ENCODE data around the gene IL33. TPM values are rescaled to one million over a fixed set of nuclear protein-coding genes. Genes with fewer than 3 reads are reported as not detected.

The IL33 gene
- polyA plus RNA-seq, 1 donor from 2014 or later, result not detected

DNA sequence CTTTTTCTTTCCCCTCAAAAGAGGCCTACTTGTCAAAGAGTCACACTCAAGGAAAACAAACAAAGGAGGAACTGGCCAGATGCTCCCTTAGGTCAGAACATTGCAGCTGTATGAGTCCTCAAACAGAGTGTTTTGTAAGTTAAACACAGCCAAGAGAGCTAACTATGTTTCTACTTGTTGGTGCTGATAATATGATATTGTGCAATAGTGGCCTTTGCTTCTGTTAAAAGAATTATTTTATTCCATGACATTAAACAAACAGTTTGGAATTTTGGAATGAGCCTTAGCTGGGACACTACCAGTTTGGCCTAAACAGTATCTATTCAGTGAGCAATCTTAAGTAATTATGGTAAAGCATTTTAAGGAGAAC, 56.6 kb downstream of the IL33 start:
- H3K9ac ChIP-seq (ENCODE audit: low read length), result no peak overlapping the region
- no peaks in the 10 kb centered on the region for H3K79me2 ChIP-seq (replicated peaks; ENCODE audit: insufficient read depth, low read length)
- no peak overlapping the region for H3K4me2 ChIP-seq (ENCODE audit: low read length)
- H4K20me1 ChIP-seq (ENCODE audit: insufficient read depth), result no peaks in the 10 kb centered on the region
- no peaks in the 10 kb centered on the region for H3K9me3 ChIP-seq (ENCODE audit: low read length)
- no peaks in the 10 kb centered on the region for H3K27me3 ChIP-seq (ENCODE audit: insufficient read depth, low read depth, low read length)
- no peak overlapping the region for H3K27ac ChIP-seq (ENCODE audit: low read length)
- TF ChIP-seq EP300 (conservative IDR thresholded peaks at IDR 0.05; ENCODE audit: poor library complexity, severe bottlenecking) (no peak), RAD21 (conservative IDR thresholded peaks at IDR 0.05) (no peak), MXI1 (conservative IDR thresholded peaks at IDR 0.05; ENCODE audit: poor library complexity, severe bottlenecking) (no peak), EZH2 (IDR thresholded peaks at IDR 0.05; ENCODE audit: borderline replicate concordance, insufficient read depth, low read length, poor library complexity, severe bottlenecking) (no peak), TAF1 (IDR thresholded peaks at IDR 0.05; ENCODE audit: low read depth) (no peak), POLR2AphosphoS5 (IDR thresholded peaks at IDR 0.05) (no peak), SMC3 (conservative IDR thresholded peaks at IDR 0.05; ENCODE audit: poor library complexity) (no peak)
- TF ChIP-seq, protein P1, sequence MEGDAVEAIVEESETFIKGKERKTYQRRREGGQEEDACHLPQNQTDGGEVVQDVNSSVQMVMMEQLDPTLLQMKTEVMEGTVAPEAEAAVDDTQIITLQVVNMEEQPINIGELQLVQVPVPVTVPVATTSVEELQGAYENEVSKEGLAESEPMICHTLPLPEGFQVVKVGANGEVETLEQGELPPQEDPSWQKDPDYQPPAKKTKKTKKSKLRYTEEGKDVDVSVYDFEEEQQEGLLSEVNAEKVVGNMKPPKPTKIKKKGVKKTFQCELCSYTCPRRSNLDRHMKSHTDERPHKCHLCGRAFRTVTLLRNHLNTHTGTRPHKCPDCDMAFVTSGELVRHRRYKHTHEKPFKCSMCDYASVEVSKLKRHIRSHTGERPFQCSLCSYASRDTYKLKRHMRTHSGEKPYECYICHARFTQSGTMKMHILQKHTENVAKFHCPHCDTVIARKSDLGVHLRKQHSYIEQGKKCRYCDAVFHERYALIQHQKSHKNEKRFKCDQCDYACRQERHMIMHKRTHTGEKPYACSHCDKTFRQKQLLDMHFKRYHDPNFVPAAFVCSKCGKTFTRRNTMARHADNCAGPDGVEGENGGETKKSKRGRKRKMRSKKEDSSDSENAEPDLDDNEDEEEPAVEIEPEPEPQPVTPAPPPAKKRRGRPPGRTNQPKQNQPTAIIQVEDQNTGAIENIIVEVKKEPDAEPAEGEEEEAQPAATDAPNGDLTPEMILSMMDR (IDR thresholded peaks at IDR 0.05; ENCODE audit: poor library complexity, severe bottlenecking), result no peak
- TF ChIP-seq, protein P2, sequence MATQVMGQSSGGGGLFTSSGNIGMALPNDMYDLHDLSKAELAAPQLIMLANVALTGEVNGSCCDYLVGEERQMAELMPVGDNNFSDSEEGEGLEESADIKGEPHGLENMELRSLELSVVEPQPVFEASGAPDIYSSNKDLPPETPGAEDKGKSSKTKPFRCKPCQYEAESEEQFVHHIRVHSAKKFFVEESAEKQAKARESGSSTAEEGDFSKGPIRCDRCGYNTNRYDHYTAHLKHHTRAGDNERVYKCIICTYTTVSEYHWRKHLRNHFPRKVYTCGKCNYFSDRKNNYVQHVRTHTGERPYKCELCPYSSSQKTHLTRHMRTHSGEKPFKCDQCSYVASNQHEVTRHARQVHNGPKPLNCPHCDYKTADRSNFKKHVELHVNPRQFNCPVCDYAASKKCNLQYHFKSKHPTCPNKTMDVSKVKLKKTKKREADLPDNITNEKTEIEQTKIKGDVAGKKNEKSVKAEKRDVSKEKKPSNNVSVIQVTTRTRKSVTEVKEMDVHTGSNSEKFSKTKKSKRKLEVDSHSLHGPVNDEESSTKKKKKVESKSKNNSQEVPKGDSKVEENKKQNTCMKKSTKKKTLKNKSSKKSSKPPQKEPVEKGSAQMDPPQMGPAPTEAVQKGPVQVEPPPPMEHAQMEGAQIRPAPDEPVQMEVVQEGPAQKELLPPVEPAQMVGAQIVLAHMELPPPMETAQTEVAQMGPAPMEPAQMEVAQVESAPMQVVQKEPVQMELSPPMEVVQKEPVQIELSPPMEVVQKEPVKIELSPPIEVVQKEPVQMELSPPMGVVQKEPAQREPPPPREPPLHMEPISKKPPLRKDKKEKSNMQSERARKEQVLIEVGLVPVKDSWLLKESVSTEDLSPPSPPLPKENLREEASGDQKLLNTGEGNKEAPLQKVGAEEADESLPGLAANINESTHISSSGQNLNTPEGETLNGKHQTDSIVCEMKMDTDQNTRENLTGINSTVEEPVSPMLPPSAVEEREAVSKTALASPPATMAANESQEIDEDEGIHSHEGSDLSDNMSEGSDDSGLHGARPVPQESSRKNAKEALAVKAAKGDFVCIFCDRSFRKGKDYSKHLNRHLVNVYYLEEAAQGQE (IDR thresholded peaks at IDR 0.05; ENCODE audit: borderline replicate concordance), result no peak
- no peak overlapping the region for H3K4me3 ChIP-seq (ENCODE audit: low read length)
- H3K36me3 ChIP-seq (ENCODE audit: insufficient read depth, low read length), result no peaks in the 10 kb centered on the region
- no peaks in the 10 kb centered on the region for H3F3A ChIP-seq (ENCODE audit: insufficient read depth, low read length, poor library complexity, severe bottlenecking)
- H3K9me2 ChIP-seq (ENCODE audit: insufficient read depth, low read length), result no peaks in the 10 kb centered on the region
- no peak overlapping the region for H2AFZ ChIP-seq (ENCODE audit: low read depth, low read length)

DNA sequence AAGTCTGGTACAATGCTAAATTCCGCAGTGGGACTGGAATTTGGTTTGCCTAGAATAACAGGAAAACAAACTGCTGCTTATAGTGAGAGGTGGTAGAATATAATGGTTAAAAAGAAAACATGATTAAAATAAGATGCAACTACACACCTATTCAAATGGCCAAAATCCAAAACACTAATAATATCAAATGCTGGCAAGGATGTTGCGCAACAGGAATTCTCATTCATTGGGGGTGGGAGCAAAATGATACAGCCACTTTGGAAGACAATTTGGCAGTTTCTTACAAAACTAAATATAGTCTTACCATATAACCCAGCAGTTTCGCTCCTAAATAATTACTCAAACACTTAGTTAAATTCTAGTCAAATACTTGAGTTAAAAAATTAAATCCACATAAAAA, 61.8 kb downstream of the IL33 start:
- no peaks in the 10 kb centered on the region for H3K9me2 ChIP-seq (ENCODE audit: insufficient read depth, low read length)
- H3K4me3 ChIP-seq (ENCODE audit: low read length), result no peak overlapping the region
- no peaks in the 10 kb centered on the region for H3K79me2 ChIP-seq (replicated peaks; ENCODE audit: insufficient read depth, low read length)
- H4K20me1 ChIP-seq (ENCODE audit: insufficient read depth), result no peaks in the 10 kb centered on the region
- no peaks in the 10 kb centered on the region for H3K27me3 ChIP-seq (ENCODE audit: insufficient read depth, low read depth, low read length)
- no peak overlapping the region for H2AFZ ChIP-seq (ENCODE audit: low read depth, low read length)
- TF ChIP-seq EZH2 (IDR thresholded peaks at IDR 0.05; ENCODE audit: borderline replicate concordance, insufficient read depth, low read length, poor library complexity, severe bottlenecking), result no peak
- no peaks in the 10 kb centered on the region for H3K9me3 ChIP-seq (ENCODE audit: low read length)
- H3K9ac ChIP-seq (ENCODE audit: low read length), result no peak overlapping the region
- H3K4me2 ChIP-seq (ENCODE audit: low read length), result no peak overlapping the region
- no peaks in the 10 kb centered on the region for H3F3A ChIP-seq (ENCODE audit: insufficient read depth, low read length, poor library complexity, severe bottlenecking)
- H3K27ac ChIP-seq (ENCODE audit: low read length), result no peak overlapping the region
- no peaks in the 10 kb centered on the region for H3K36me3 ChIP-seq (ENCODE audit: insufficient read depth, low read length)

DNA sequence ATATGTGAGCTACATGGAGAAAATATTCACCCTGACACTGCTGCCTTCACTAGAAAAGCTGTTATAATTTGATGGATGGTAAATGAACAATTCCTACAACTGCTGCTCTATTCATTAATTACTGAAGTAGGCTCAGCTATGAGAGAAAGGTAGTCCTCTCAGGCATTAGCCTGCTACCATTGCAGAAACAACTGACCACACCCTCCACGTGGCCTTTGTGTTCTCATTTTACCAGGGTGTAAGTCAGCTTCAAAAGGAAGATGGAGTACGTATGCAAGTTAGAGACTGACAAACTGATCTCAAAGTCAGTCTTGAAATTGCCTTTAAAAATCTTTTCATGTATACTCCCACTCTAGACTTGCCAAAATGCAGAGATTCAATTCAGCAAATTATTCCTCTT, 86.3 kb downstream of the IL33 start:
- H4K20me1 ChIP-seq (ENCODE audit: insufficient read depth), result no peaks in the 10 kb centered on the region
- no peaks in the 10 kb centered on the region for H3F3A ChIP-seq (ENCODE audit: insufficient read depth, low read length, poor library complexity, severe bottlenecking)
- H3K27ac ChIP-seq (ENCODE audit: low read length), result no peak overlapping the region
- H3K9me2 ChIP-seq (ENCODE audit: insufficient read depth, low read length), result no peaks in the 10 kb centered on the region
- H3K36me3 ChIP-seq (ENCODE audit: insufficient read depth, low read length), result no peaks in the 10 kb centered on the region
- H2AFZ ChIP-seq (ENCODE audit: low read depth, low read length), result no peak overlapping the region
- H3K4me2 ChIP-seq (ENCODE audit: low read length), result no peak overlapping the region
- no peaks in the 10 kb centered on the region for H3K9me3 ChIP-seq (ENCODE audit: low read length)
- TF ChIP-seq EP300 (conservative IDR thresholded peaks at IDR 0.05; ENCODE audit: poor library complexity, severe bottlenecking), result no peak
- no peak for TF ChIP-seq POLR2AphosphoS5 (IDR thresholded peaks at IDR 0.05)
- TF ChIP-seq SMC3 (conservative IDR thresholded peaks at IDR 0.05; ENCODE audit: poor library complexity), result no peak
- TF ChIP-seq, protein P2 (IDR thresholded peaks at IDR 0.05; ENCODE audit: borderline replicate concordance), result no peak
- TF ChIP-seq MXI1 (conservative IDR thresholded peaks at IDR 0.05; ENCODE audit: poor library complexity, severe bottlenecking), result no peak
- TF ChIP-seq, protein P1 (IDR thresholded peaks at IDR 0.05; ENCODE audit: poor library complexity, severe bottlenecking), result no peak
- TF ChIP-seq RAD21 (conservative IDR thresholded peaks at IDR 0.05), result no peak
- TF ChIP-seq TAF1 (IDR thresholded peaks at IDR 0.05; ENCODE audit: low read depth), result no peak
- no peak for TF ChIP-seq EZH2 (IDR thresholded peaks at IDR 0.05; ENCODE audit: borderline replicate concordance, insufficient read depth, low read length, poor library complexity, severe bottlenecking)
- H3K27me3 ChIP-seq (ENCODE audit: insufficient read depth, low read depth, low read length), result no peaks in the 10 kb centered on the region
- H3K4me3 ChIP-seq (ENCODE audit: low read length), result no peak overlapping the region
- no peak overlapping the region for H3K9ac ChIP-seq (ENCODE audit: low read length)
- H3K79me2 ChIP-seq (replicated peaks; ENCODE audit: insufficient read depth, low read length), result no peaks in the 10 kb centered on the region
